ENCODE measurements around the gene FOXP1.

GRCh38 chr3:71523628-71524027 is 59.9 kb downstream of the FOXP1 start:
- TF ChIP-seq, protein P1, sequence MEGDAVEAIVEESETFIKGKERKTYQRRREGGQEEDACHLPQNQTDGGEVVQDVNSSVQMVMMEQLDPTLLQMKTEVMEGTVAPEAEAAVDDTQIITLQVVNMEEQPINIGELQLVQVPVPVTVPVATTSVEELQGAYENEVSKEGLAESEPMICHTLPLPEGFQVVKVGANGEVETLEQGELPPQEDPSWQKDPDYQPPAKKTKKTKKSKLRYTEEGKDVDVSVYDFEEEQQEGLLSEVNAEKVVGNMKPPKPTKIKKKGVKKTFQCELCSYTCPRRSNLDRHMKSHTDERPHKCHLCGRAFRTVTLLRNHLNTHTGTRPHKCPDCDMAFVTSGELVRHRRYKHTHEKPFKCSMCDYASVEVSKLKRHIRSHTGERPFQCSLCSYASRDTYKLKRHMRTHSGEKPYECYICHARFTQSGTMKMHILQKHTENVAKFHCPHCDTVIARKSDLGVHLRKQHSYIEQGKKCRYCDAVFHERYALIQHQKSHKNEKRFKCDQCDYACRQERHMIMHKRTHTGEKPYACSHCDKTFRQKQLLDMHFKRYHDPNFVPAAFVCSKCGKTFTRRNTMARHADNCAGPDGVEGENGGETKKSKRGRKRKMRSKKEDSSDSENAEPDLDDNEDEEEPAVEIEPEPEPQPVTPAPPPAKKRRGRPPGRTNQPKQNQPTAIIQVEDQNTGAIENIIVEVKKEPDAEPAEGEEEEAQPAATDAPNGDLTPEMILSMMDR (IDR thresholded peaks at IDR 0.05) = no peak
- TF ChIP-seq POLR2A (IDR thresholded peaks at IDR 0.05) = no peak

Measured in adrenal gland (tissue), 5 donors.